ENCODE data around the gene FGF7. TPM values are rescaled to one million over a fixed set of nuclear protein-coding genes. Genes with fewer than 3 reads are reported as not detected.

The FGF7 gene
- total and polyA plus RNA-seq, 2 experiments from 2014 or later, result 0.03 to 0.08 TPM

- H3K9me3 Mint-ChIP-seq, result no peaks in the 10 kb centered on the region
- H3K9me2 ChIP-seq (ENCODE audit: insufficient read depth), result peaks cover 3% of the 10 kb centered on the region; the same call in 1 of the 2 replicates
- H3K4me3 ChIP-seq, result no peak overlapping the region
- no peak overlapping the region for H2AFZ ChIP-seq
- DNase-seq (ENCODE audit: low spot score) (peak; percentile 18), ATAC-seq (peak; percentile 68)
- H3K4me1 ChIP-seq (ENCODE audit: insufficient read depth), result peaks cover 19% of the 10 kb centered on the region
- peaks cover 21% of the 10 kb centered on the region for H3K4me1 Mint-ChIP-seq
- TF ChIP-seq REST (IDR thresholded peaks at IDR 0.05; ENCODE audit: unreplicated experiment), result no peak
- TF ChIP-seq ZNF462 (CRISPR knock-in tag; IDR thresholded peaks at IDR 0.05), result no peak
- no peak for TF ChIP-seq ZNF114 (CRISPR knock-in tag; IDR thresholded peaks at IDR 0.05)
- no peak for TF ChIP-seq CREB1 (CRISPR knock-in tag; IDR thresholded peaks at IDR 0.05; ENCODE audit: low read depth)
- TF ChIP-seq JUNB (IDR thresholded peaks at IDR 0.05; ENCODE audit: unreplicated experiment), result no peak
- no peak for TF ChIP-seq EZH2phosphoT487 (IDR thresholded peaks at IDR 0.05; ENCODE audit: unreplicated experiment)
- no peak for TF ChIP-seq POLR2AphosphoS5 (IDR thresholded peaks at IDR 0.05; ENCODE audit: low read depth)
- no peak for TF ChIP-seq CTCF (conservative IDR thresholded peaks at IDR 0.05; ENCODE audit: low read depth in 2 of 2)
- no peak for TF ChIP-seq NANOG (IDR thresholded peaks at IDR 0.05; ENCODE audit: borderline replicate concordance)
- no peak for TF ChIP-seq ZNF331 (CRISPR knock-in tag; IDR thresholded peaks at IDR 0.05; ENCODE audit: low read depth)
- TF ChIP-seq EZH2 (IDR thresholded peaks at IDR 0.05; ENCODE audit: low read depth, unreplicated experiment), result no peak
- TF ChIP-seq ETS1 (IDR thresholded peaks at IDR 0.05), result no peak
- no peak for TF ChIP-seq STAT1 (IDR thresholded peaks at IDR 0.05; ENCODE audit: unreplicated experiment)
- H3K4me3 Mint-ChIP-seq, result no peak overlapping the region
- no peaks in the 10 kb centered on the region for H3K79me2 ChIP-seq (replicated peaks; ENCODE audit: insufficient read depth)
- no peak overlapping the region for H3K4me2 ChIP-seq
- no peaks in the 10 kb centered on the region for H3K36me3 Mint-ChIP-seq (ENCODE audit: low read depth)
- H3F3A ChIP-seq (replicated peaks; ENCODE audit: low read depth), result no peaks in the 10 kb centered on the region
- H4K20me1 ChIP-seq (replicated peaks; ENCODE audit: insufficient read depth), result no peaks in the 10 kb centered on the region
- peaks cover 1% of the 10 kb centered on the region for H3K27me3 Mint-ChIP-seq (ENCODE audit: insufficient read depth, low read depth, poor library complexity)
- H3K27ac Mint-ChIP-seq, result no peak overlapping the region
- H3K36me3 ChIP-seq (ENCODE audit: insufficient read depth), result no peaks in the 10 kb centered on the region
- H3K27me3 ChIP-seq (ENCODE audit: insufficient read depth), result no peaks in the 10 kb centered on the region
- H3K27ac ChIP-seq (ENCODE audit: low read depth), result no peak overlapping the region
Measured at GRCh38 chr15:49379996-49380395, 43.0 kb upstream of the FGF7 start.
